Bronchial epithelial cell (primary cell): ENCODE results near the gene THBS1. TPM values are rescaled to one million over a fixed set of nuclear protein-coding genes. Genes with fewer than 3 reads are reported as not detected.
A peak's percentile ranks its signal among the peaks of the same experiment; 100 is the strongest.

ENCODE experiments used
- DNase-seq: peaks from one replicate; pipeline ENCODE4 v3.0.0-alpha.2; 2010; ENCODE audit warnings: low read depth
- FAIRE-seq: peaks from 2 replicates; lab custom pipeline; 2011; peaks lifted over from hg19 to GRCh38; lab: Jason Lieb, UNC
- H3K27me3 ChIP-seq: 2 replicates; pipeline ENCODE4 v1.5.1; 2011; ENCODE audit warnings: low read length; ENCODE audit not compliant: control insufficient read depth, insufficient read depth
- H3K36me3 ChIP-seq: 2 replicates; pipeline ENCODE4 v1.5.1; 2011; ENCODE audit warnings: low read length; ENCODE audit not compliant: control insufficient read depth, insufficient read depth
- H3K4me3 ChIP-seq: 2 replicates; pipeline ENCODE4 v1.5.1; 2011; ENCODE audit warnings: mild to moderate bottlenecking, low read depth, low read length, control low read depth
- total RNA-seq: library from RNA; depleted of rRNA; stranded (reverse); fragments of >200 nt; gene quantifications from 2 replicates; pipeline ENCODE4 v1.2.1, GENCODE V29; 2014
- TF ChIP-seq, protein P1 (sequence below): IDR thresholded peaks from 2 replicates; pipeline ENCODE4 v1.5.1; 2011; ENCODE audit warnings: mild to moderate bottlenecking, moderate library complexity, low read length, control low read depth, inconsistent platforms; ENCODE audit not compliant: insufficient read depth, severe bottlenecking

Gene THBS1
- total RNA-seq, 1 donor from 2014 or later: 162 TPM

DNA sequence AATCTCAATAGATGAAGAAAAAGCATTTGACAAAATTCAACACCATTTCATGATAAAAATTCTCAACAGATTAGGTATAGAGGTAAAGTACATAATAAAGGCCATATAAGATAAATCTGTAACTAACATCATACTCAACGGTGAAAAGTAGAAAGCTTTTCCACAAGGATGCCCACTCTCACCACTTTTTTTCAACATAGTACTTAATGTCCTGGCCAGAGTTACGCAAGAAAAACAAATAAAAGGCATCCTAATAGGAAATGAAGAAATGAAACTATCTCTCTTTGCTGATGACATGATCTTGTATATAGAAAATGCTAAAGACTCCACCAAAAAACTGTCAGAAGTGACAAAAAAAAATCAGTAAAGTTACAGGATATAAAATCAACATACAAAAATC, 33.0 kb downstream of the THBS1 start:
- Histone ChIP-seq H3K36me3 (no peaks in the 10 kb centered on the region), H3K27me3 (no peaks in the 10 kb centered on the region), H3K4me3 (no peak overlapping the region)
- DNase-seq (no peak), FAIRE-seq (no peak)
- TF ChIP-seq, protein P1, sequence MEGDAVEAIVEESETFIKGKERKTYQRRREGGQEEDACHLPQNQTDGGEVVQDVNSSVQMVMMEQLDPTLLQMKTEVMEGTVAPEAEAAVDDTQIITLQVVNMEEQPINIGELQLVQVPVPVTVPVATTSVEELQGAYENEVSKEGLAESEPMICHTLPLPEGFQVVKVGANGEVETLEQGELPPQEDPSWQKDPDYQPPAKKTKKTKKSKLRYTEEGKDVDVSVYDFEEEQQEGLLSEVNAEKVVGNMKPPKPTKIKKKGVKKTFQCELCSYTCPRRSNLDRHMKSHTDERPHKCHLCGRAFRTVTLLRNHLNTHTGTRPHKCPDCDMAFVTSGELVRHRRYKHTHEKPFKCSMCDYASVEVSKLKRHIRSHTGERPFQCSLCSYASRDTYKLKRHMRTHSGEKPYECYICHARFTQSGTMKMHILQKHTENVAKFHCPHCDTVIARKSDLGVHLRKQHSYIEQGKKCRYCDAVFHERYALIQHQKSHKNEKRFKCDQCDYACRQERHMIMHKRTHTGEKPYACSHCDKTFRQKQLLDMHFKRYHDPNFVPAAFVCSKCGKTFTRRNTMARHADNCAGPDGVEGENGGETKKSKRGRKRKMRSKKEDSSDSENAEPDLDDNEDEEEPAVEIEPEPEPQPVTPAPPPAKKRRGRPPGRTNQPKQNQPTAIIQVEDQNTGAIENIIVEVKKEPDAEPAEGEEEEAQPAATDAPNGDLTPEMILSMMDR: no peak

DNA sequence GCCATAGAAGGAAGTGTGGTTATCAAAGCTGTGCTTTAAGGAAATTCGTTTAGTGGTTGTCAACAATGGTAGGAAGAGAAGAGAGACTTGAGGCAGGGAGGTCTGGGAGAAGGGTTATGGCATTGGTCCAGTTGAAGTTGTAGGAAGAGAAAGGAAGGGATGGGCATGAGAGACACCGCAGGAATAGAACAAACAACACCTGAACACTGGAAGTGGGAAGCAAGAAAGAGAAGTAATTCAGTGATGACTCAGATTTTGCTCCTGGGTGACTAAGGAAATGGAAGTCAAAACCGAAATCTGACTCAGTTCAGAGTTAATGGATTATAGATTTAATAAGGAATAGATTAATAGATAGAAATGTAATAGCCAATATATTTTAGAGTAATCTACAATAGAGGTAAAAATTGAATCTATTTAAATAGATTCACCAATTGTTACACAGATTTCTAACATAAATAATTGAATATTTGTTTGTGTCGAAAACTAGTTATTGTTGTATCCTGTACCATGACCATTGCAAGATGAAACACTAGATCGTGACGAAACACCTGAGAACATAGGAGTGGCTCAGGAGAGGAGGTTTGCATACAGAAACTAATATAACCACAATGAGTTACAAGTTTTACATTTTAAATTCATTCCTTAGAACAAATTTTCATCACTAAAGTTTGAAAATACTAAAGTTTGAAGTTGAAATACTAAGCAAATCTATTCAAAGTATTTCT, 36.0 kb downstream of the THBS1 start:
- peak overlapping the region; percentile 9 for H3K4me3 ChIP-seq
- FAIRE-seq: no peak
- peak; percentile 92 for DNase-seq
- TF ChIP-seq, protein P1: no peak
- H3K27me3 ChIP-seq: no peaks in the 10 kb centered on the region
- H3K36me3 ChIP-seq: no peaks in the 10 kb centered on the region

DNA sequence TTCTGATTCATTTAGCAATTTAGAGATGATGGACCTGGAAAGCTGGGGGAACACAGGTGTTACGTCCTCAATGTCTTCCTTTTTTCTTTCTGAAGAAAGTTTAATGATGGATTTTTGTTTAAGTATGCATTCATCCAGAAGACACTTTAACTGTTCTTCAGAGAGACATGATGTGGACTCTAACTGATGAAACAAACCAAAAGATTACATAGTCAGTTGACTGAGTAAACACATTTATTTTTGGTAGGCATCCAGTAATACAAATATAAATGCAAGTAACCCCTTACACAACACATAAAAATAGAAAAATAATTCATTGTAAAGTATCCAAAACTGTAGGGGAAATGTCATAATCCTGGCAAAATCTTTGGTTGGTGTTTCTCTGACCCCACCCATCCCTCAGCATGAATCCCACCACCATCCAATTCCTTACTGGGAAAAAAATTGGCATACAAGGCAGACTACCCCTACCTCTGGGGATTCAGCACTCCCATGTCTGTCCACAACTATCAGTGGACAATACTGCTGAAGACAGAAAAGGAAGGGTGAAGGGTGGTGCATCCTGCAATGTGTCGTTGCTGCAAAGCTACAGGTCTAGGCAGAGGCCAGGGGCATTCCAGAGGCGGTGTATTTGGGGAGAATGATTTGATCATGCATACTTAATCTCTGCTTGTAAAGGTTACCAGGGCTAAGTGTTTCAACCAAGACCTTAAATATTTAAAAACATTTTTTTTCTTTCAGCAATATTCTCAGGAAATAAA, 37.4 kb downstream of the THBS1 start:
- FAIRE-seq: no peak
- peak; percentile 72 for DNase-seq
- Histone ChIP-seq H3K4me3 (no peak overlapping the region), H3K27me3 (no peaks in the 10 kb centered on the region), H3K36me3 (no peaks in the 10 kb centered on the region)
- TF ChIP-seq, protein P1: no peak

DNA sequence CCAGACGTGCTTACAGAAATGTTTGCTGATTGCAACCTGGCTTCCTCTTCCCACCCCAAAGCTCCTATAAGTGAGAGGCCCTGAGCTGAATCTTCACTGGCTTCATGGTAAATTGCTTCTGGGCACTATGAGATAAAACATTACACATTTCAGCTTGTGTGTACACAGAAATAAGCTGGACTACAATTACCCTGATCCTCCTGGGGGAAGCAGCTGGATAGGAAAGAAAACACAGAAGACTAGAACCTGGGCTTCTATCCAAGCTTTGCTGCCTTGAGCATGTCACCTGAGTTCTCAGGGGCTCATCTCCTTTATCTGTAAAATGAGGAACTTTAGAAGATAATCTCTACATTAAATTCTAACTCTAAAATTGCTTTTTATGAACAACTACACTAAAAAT, 40.3 kb downstream of the THBS1 start:
- FAIRE-seq: no peak
- TF ChIP-seq, protein P1: no peak
- H3K27me3 ChIP-seq: no peaks in the 10 kb centered on the region

DNA sequence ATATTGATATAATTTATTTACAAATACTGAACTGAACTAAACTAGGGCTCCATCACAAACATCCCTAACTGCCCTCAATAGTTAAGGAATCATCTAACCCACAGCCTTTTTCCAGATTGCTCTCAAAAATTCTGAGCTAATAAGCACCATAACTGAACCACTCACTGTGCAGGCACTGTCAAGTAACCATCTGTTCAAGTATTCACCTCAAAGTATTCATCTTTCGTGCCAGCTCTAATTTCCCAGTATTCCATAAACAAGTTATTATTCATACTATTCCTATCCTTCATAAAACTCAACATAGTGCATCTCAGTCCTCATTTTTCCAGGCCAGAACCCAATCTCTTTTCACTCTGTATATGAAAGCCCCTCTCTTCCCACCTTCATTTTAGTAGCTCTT, 41.1 kb downstream of the THBS1 start:
- no peak overlapping the region for H3K4me3 ChIP-seq
- H3K27me3 ChIP-seq: no peaks in the 10 kb centered on the region
- FAIRE-seq: no peak
- TF ChIP-seq, protein P1: no peak
- H3K36me3 ChIP-seq: no peaks in the 10 kb centered on the region
- DNase-seq: no peak

More for the DNA sequence above, 40.3 kb downstream of the THBS1 start:
- no peaks in the 10 kb centered on the region for H3K36me3 ChIP-seq
- no peak overlapping the region for H3K4me3 ChIP-seq
- no peak for DNase-seq
